GM13976 (cell line): Measurements from ENCODE around the gene GNG13.

Experiments used
- DNase-seq: peaks from one replicate; pipeline ENCODE4 v3.0.0; 2012; ENCODE audit warnings: low spot score
- CTCF ChIP-seq: IDR thresholded peaks from 2 replicates; pipeline ENCODE4 v1.5.1; 2012; ENCODE audit warnings: borderline replicate concordance, mild to moderate bottlenecking; ENCODE audit not compliant: insufficient read depth; ENCODE audit errors: extremely low read depth, missing control alignments, control extremely low read depth
- in situ Hi-C: fragments of 300-500 bp; cut with MboI; formaldehyde crosslinking; loops from one replicate; pipeline ENCODE4 v1.12.0; 2022; ENCODE audit warnings: low sequenced_read_pairs, mixed read lengths, inconsistent platforms; ENCODE audit not compliant: unreplicated experiment

GNG13 gene

GRCh38 chr16:752007-752312 is 48.6 kb downstream of the GNG13 start:
- no peak for TF ChIP-seq CTCF
- DNase-seq = no peak
- in situ Hi-C loops = no loop called here

- no peak for TF ChIP-seq CTCF
- in situ Hi-C loops = no loop called here
- no peak for DNase-seq
Measured at GRCh38 chr16:751152-752006, 49.2 kb downstream of the GNG13 start.

GRCh38 chr16:750485-750884 is 50.0 kb downstream of the GNG13 start:
- no peak for TF ChIP-seq CTCF
- in situ Hi-C loops = no loop called here
- DNase-seq = no peak

GRCh38 chr16:749010-749409 is 51.5 kb downstream of the GNG13 start:
- DNase-seq = no peak
- in situ Hi-C loops = no loop called here
- no peak for TF ChIP-seq CTCF
